Measurements from ENCODE around the gene URB1.

DNA sequence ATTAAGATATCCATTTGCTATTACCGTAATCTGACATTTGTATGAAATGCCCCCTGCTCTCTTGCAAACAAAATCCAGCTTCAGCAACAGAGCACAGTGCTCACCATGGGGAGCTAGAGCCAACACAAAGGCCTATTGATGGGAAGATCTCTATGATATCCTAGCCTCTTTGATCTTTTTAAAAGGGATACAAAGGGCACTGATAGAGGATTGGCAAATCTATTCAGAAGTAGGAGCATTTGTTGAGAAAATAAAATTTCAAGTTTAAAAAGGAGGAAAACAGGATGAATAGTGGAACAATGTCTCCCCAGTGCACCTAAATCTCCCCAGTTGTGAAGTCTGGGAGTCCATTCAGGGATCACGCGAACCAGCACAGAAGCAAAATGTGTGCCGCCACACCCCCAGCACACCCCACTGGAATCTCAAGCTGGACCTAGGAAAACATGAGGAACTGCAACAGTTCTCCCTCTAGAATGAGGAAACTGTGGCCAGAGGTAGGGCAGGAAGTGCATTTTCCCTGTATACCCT, 62.0 kb downstream of the URB1 start:
- TF ChIP-seq TAF1 (IDR thresholded peaks at IDR 0.05; ENCODE audit: borderline replicate concordance, insufficient read depth, low read length), result no peak
- TF ChIP-seq SIN3A (IDR thresholded peaks at IDR 0.05; ENCODE audit: borderline replicate concordance, insufficient read depth, low read length), result no peak
- TF ChIP-seq, protein P1, sequence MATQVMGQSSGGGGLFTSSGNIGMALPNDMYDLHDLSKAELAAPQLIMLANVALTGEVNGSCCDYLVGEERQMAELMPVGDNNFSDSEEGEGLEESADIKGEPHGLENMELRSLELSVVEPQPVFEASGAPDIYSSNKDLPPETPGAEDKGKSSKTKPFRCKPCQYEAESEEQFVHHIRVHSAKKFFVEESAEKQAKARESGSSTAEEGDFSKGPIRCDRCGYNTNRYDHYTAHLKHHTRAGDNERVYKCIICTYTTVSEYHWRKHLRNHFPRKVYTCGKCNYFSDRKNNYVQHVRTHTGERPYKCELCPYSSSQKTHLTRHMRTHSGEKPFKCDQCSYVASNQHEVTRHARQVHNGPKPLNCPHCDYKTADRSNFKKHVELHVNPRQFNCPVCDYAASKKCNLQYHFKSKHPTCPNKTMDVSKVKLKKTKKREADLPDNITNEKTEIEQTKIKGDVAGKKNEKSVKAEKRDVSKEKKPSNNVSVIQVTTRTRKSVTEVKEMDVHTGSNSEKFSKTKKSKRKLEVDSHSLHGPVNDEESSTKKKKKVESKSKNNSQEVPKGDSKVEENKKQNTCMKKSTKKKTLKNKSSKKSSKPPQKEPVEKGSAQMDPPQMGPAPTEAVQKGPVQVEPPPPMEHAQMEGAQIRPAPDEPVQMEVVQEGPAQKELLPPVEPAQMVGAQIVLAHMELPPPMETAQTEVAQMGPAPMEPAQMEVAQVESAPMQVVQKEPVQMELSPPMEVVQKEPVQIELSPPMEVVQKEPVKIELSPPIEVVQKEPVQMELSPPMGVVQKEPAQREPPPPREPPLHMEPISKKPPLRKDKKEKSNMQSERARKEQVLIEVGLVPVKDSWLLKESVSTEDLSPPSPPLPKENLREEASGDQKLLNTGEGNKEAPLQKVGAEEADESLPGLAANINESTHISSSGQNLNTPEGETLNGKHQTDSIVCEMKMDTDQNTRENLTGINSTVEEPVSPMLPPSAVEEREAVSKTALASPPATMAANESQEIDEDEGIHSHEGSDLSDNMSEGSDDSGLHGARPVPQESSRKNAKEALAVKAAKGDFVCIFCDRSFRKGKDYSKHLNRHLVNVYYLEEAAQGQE (IDR thresholded peaks at IDR 0.05; ENCODE audit: insufficient read depth in 1 of 2, low read depth in 2 of 2, low read length in 2 of 2), result no peak
